NCI-H345 treated with DMSO at 0.1 percent for 48 hours (cell line): ENCODE measurements around the gene PCDHGA3.
A peak's percentile ranks its signal among the peaks of the same experiment; 100 is the strongest.
"Not testable (repeated sequence)": the region's sequence is repeated elsewhere in the genome, so short reads cannot be mapped to it uniquely, and the experiment has no call there.

Experiments used
- DNase-seq: peaks from one replicate; lab custom pipeline; 2025; ENCODE audit not compliant: unreplicated experiment; lab: John Stamatoyannopoulos, UW

The PCDHGA3 gene

GRCh38 chr5:141343242-141343952, at the start of gene PCDHGA3:
Gene PCDHGA3, plus strand, starts transcription at chr5:141343829. Its CDS starts 205 bp downstream, at chr5:141344034.
- DNase-seq: no peak

- no peak for DNase-seq
These were observed 45.3 kb upstream of the PCDHGA3 start for GRCh38 chr5:141298376-141298775.

GRCh38 chr5:141303756-141304155, 39.9 kb upstream of the PCDHGA3 start, which contains the start of gene SLC25A2:
Gene SLC25A2, minus strand, starts transcription at chr5:141304049. Its CDS starts 184 bp downstream, at chr5:141303865.
- no peak for DNase-seq

GRCh38 chr5:141306630-141307029, 37.0 kb upstream of the PCDHGA3 start:
- DNase-seq: no peak

GRCh38 chr5:141313711-141314110, 29.9 kb upstream of the PCDHGA3 start:
- DNase-seq: no peak

- not testable (repeated sequence) for DNase-seq
These were observed 26.7 kb upstream of the PCDHGA3 start for GRCh38 chr5:141316963-141317362.

GRCh38 chr5:141319202-141319601, 24.4 kb upstream of the PCDHGA3 start:
- DNase-seq: no peak

- no peak for DNase-seq
These were observed 23.9 kb upstream of the PCDHGA3 start for GRCh38 chr5:141319699-141320098.

- peak; percentile 86 for DNase-seq
These were observed 23.1 kb upstream of the PCDHGA3 start, which contains the start of gene TAF7 for GRCh38 chr5:141320225-141321169. Gene TAF7, minus strand, starts transcription at chr5:141320784. Its CDS starts 740 bp downstream, at chr5:141320044.

GRCh38 chr5:141322261-141322660, 21.4 kb upstream of the PCDHGA3 start:
- DNase-seq: no peak

- peak; percentile 35 for DNase-seq
These were observed 17.4 kb upstream of the PCDHGA3 start for GRCh38 chr5:141326088-141326854.

GRCh38 chr5:141328231-141328630, 15.4 kb upstream of the PCDHGA3 start:
- no peak for DNase-seq

GRCh38 chr5:141330299-141331080, 13.1 kb upstream of the PCDHGA3 start, which contains the start of gene PCDHGA1:
Gene PCDHGA1, plus strand, starts transcription at chr5:141330514.
- no peak for DNase-seq

- not testable (repeated sequence) for DNase-seq
These were observed 11.1 kb upstream of the PCDHGA3 start for GRCh38 chr5:141332571-141332970.

GRCh38 chr5:141338538-141339306, 4.9 kb upstream of the PCDHGA3 start, which contains the start of gene PCDHGA2:
Gene PCDHGA2, plus strand, starts transcription at chr5:141338760.
- DNase-seq: no peak

- not testable (repeated sequence) for DNase-seq
These were observed 2.8 kb upstream of the PCDHGA3 start for GRCh38 chr5:141340781-141341354.

- DNase-seq: no peak
These were observed 856 bp upstream of the PCDHGA3 start for GRCh38 chr5:141342773-141343172.

GRCh38 chr5:141343953-141344463, 379 bp downstream of the PCDHGA3 start:
- DNase-seq: no peak

- no peak for DNase-seq
These were observed 1.7 kb downstream of the PCDHGA3 start for GRCh38 chr5:141345327-141345726.
